PC-3 (cell line): ENCODE data around the gene SLC15A3.

Experiments used
- CTCF ChIP-seq: fragments of 300-600 bp; sonication (generic); conservative IDR thresholded peaks from 2 replicates; pipeline ENCODE4 v1.5.1; 2017; ENCODE audit warnings: antibody characterized with exemption, low read depth, mild to moderate bottlenecking, low read length
- EZH2phosphoT487 ChIP-seq: fragments of 300-600 bp; sonication (generic); IDR thresholded peaks from 2 replicates; pipeline ENCODE4 v1.6.1; 2018; ENCODE audit warnings: mild to moderate bottlenecking, antibody characterized with exemption, low read length, borderline replicate concordance

DNA sequence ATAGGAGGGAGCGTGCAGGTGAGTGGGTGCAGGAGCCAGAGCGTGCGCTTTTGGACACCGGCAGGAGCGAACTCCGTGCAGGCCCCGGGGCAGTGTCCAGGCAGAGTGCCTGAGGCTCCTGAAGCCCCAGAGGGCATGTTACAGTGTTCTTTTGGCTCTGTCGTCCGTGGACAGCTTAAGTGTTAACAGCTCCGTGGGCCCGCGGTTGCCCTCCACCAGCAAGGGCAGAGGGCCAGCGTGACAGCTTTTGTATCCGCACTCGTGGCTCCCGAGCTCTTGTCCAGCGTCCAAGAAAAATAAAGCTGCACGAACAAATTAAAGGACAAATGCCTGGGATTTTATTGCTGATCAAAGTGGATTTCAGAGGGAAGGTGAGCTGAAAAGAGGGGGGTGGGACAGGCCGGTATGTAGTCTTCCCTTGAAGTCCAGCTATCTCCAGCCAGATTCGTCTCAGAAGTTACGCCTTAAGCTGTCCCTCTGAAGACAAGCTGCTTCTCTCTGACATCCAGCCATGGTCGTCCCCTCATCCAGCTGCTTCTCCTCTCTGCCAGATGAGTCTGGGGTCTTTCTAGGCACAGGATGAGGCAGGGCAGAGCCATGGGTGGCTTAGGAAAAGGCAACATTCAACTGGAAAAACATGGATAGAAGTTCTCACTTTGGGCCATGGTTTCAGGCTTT lies 39.0 kb downstream of the SLC15A3 start:
- no peak for TF ChIP-seq CTCF
- TF ChIP-seq EZH2phosphoT487, result no peak
